ENCODE data around the gene MSANTD2. TPM values are rescaled to one million over a fixed set of nuclear protein-coding genes. Genes with fewer than 3 reads are reported as not detected.

MSANTD2 gene
- total and polyA plus RNA-seq, 4 donors: 1.6 to 7.7 (median 2.3) TPM

- Histone ChIP-seq H3K9me3 (ENCODE audit: control insufficient read depth in 4 of 4, low read length in 3 of 4) (no peaks in the 10 kb centered on the region), H3K27me3 (ENCODE audit: control insufficient read depth in 4 of 4, insufficient read depth in 4 of 4, low read length in 3 of 4) (no peaks in the 10 kb centered on the region), H3K27ac (ENCODE audit: low read depth in 1 of 2, low read length in 2 of 2) (no peak overlapping the region), H3K4me1 (ENCODE audit: control insufficient read depth in 4 of 4, insufficient read depth in 4 of 4, low read length in 3 of 4) (peaks cover 4 to 21% (median 15%) of the 10 kb centered on the region in 4 donors), H3K36me3 (ENCODE audit: control insufficient read depth in 4 of 4, insufficient read depth in 3 of 4, low read depth in 1 of 4, low read length in 3 of 4) (peaks cover 0 to 5% (median 1%) of the 10 kb centered on the region in 4 donors), H3K9ac (ENCODE audit: low read depth in 1 of 2, low read length in 2 of 2) (no peak overlapping the region), H3K4me3 (ENCODE audit: low read depth in 1 of 3, low read length in 3 of 3) (no peak overlapping the region)
- TF ChIP-seq, protein P1, sequence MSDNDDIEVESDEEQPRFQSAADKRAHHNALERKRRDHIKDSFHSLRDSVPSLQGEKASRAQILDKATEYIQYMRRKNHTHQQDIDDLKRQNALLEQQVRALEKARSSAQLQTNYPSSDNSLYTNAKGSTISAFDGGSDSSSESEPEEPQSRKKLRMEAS (IDR thresholded peaks at IDR 0.05): no peak
- TF ChIP-seq ATF3 (IDR thresholded peaks at IDR 0.05): no peak
- TF ChIP-seq HNF4A (conservative IDR thresholded peaks at IDR 0.05): no peak
- no peak for TF ChIP-seq JUND (IDR thresholded peaks at IDR 0.05)
- TF ChIP-seq CTCF (IDR thresholded peaks at IDR 0.05; ENCODE audit: low read depth, low read length, missing input control): no peak
- no peak for TF ChIP-seq GABPA (IDR thresholded peaks at IDR 0.05 in 1 of 2, conservative IDR thresholded peaks at IDR 0.05 in 1 of 2)
- TF ChIP-seq TAF1 (conservative IDR thresholded peaks at IDR 0.05): no peak
- TF ChIP-seq, protein P2, sequence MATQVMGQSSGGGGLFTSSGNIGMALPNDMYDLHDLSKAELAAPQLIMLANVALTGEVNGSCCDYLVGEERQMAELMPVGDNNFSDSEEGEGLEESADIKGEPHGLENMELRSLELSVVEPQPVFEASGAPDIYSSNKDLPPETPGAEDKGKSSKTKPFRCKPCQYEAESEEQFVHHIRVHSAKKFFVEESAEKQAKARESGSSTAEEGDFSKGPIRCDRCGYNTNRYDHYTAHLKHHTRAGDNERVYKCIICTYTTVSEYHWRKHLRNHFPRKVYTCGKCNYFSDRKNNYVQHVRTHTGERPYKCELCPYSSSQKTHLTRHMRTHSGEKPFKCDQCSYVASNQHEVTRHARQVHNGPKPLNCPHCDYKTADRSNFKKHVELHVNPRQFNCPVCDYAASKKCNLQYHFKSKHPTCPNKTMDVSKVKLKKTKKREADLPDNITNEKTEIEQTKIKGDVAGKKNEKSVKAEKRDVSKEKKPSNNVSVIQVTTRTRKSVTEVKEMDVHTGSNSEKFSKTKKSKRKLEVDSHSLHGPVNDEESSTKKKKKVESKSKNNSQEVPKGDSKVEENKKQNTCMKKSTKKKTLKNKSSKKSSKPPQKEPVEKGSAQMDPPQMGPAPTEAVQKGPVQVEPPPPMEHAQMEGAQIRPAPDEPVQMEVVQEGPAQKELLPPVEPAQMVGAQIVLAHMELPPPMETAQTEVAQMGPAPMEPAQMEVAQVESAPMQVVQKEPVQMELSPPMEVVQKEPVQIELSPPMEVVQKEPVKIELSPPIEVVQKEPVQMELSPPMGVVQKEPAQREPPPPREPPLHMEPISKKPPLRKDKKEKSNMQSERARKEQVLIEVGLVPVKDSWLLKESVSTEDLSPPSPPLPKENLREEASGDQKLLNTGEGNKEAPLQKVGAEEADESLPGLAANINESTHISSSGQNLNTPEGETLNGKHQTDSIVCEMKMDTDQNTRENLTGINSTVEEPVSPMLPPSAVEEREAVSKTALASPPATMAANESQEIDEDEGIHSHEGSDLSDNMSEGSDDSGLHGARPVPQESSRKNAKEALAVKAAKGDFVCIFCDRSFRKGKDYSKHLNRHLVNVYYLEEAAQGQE (IDR thresholded peaks at IDR 0.05): no peak
- TF ChIP-seq SP1 (IDR thresholded peaks at IDR 0.05): no peak
- TF ChIP-seq NR2F2 (IDR thresholded peaks at IDR 0.05): no peak
- TF ChIP-seq, protein P3, sequence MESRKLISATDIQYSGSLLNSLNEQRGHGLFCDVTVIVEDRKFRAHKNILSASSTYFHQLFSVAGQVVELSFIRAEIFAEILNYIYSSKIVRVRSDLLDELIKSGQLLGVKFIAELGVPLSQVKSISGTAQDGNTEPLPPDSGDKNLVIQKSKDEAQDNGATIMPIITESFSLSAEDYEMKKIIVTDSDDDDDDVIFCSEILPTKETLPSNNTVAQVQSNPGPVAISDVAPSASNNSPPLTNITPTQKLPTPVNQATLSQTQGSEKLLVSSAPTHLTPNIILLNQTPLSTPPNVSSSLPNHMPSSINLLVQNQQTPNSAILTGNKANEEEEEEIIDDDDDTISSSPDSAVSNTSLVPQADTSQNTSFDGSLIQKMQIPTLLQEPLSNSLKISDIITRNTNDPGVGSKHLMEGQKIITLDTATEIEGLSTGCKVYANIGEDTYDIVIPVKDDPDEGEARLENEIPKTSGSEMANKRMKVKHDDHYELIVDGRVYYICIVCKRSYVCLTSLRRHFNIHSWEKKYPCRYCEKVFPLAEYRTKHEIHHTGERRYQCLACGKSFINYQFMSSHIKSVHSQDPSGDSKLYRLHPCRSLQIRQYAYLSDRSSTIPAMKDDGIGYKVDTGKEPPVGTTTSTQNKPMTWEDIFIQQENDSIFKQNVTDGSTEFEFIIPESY (IDR thresholded peaks at IDR 0.05): no peak
- TF ChIP-seq RXRA (IDR thresholded peaks at IDR 0.05): no peak
- no peak for TF ChIP-seq FOXA2 (IDR thresholded peaks at IDR 0.05)
- TF ChIP-seq HNF4G (IDR thresholded peaks at IDR 0.05): no peak
- TF ChIP-seq FOXA1 (IDR thresholded peaks at IDR 0.05): no peak
- no peak for TF ChIP-seq EGR1 (IDR thresholded peaks at IDR 0.05; ENCODE audit: low read depth in 2 of 2)
- no peak for TF ChIP-seq YY1 (IDR thresholded peaks at IDR 0.05)
- no peak for DNase-seq (ENCODE audit: low spot score)
- 84% methylated on average over 8 of the region's 8 CpGs for WGBS
Measured at GRCh38 chr11:124801636-124802312, 1.6 kb upstream of the MSANTD2 start.

Data from liver (tissue), 9 donors.